Suprapubic skin (tissue), 4 donors: ENCODE data around the gene ATP1A2.

ENCODE experiments used
- POLR2A ChIP-seq, 2 donors: fragments of 450-650 bp; IDR thresholded peaks; one replicate each; pipeline ENCODE4 v1.6.1; 2017; ENCODE audit warnings: antibody characterized with exemption in 2 of 2, mild to moderate bottlenecking in 2 of 2, moderate library complexity in 2 of 2
- POLR2AphosphoS5 ChIP-seq, 3 donors: sonication (generic); formaldehyde crosslinking; IDR thresholded peaks; one replicate each; pipeline ENCODE4 v1.6.1; 2017; ENCODE audit warnings: antibody characterized with exemption in 3 of 3
- TF ChIP-seq, protein P1 (sequence below), 2 donors: fragments of 200-600 bp in 1 of 2; fragments of 450-650 bp in 1 of 2; sonication (generic) in 1 of 2; IDR thresholded peaks; one replicate each; pipeline ENCODE4 v1.5.1; 2016 to 2019; ENCODE audit warnings: antibody characterized with exemption in 2 of 2, mild to moderate bottlenecking in 1 of 2, moderate library complexity in 1 of 2

DNA sequence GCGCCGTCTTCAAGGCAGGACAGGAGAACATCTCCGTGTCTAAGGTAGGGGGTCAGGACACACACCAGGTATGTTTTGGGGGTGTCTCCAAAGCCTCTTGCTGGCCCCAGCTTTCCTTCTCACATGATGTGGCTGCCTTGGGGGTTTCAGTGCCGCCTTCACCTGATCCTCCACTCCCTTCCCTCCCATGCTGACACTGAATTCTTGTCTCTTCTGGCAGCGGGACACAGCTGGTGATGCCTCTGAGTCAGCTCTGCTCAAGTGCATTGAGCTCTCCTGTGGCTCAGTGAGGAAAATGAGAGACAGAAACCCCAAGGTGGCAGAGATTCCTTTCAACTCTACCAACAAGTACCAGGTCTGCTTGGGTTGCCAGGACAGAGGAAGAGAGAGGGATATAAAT is 13.5 kb downstream of the ATP1A2 start:
- TF ChIP-seq, protein P1, sequence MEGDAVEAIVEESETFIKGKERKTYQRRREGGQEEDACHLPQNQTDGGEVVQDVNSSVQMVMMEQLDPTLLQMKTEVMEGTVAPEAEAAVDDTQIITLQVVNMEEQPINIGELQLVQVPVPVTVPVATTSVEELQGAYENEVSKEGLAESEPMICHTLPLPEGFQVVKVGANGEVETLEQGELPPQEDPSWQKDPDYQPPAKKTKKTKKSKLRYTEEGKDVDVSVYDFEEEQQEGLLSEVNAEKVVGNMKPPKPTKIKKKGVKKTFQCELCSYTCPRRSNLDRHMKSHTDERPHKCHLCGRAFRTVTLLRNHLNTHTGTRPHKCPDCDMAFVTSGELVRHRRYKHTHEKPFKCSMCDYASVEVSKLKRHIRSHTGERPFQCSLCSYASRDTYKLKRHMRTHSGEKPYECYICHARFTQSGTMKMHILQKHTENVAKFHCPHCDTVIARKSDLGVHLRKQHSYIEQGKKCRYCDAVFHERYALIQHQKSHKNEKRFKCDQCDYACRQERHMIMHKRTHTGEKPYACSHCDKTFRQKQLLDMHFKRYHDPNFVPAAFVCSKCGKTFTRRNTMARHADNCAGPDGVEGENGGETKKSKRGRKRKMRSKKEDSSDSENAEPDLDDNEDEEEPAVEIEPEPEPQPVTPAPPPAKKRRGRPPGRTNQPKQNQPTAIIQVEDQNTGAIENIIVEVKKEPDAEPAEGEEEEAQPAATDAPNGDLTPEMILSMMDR (IDR thresholded peaks at IDR 0.05): no peak
- TF ChIP-seq POLR2A (IDR thresholded peaks at IDR 0.05) (no peak), POLR2AphosphoS5 (IDR thresholded peaks at IDR 0.05) (no peak)
